Measurements from ENCODE around the gene GPBP1L1. TPM values are rescaled to one million over a fixed set of nuclear protein-coding genes. Genes with fewer than 3 reads are reported as not detected.

Gene GPBP1L1
- total and polyA plus RNA-seq, 12 donors = 34.5 to 122 (median 79.1) TPM

- 89 to 93% (median 92%) methylated on average over 12 of the region's 12 CpGs for WGBS, 4 donors
- H3K9me3 ChIP-seq (replicated peaks in 1 of 3) = no peaks in the 10 kb centered on the region
- H3K4me1 ChIP-seq (replicated peaks in 1 of 2) = no peaks in the 10 kb centered on the region
- no peak overlapping the region for H3K27ac ChIP-seq
- H3K4me3 ChIP-seq = no peak overlapping the region
- DNase-seq = no peak
- H3K27me3 ChIP-seq = no peaks in the 10 kb centered on the region
- intact Hi-C loops (cut with DNase I) = no loop called here
- peaks cover 0 to 91% of the 10 kb centered on the region in 2 donors for H3K36me3 ChIP-seq (replicated peaks in 1 of 2)
- TF ChIP-seq, protein P1, sequence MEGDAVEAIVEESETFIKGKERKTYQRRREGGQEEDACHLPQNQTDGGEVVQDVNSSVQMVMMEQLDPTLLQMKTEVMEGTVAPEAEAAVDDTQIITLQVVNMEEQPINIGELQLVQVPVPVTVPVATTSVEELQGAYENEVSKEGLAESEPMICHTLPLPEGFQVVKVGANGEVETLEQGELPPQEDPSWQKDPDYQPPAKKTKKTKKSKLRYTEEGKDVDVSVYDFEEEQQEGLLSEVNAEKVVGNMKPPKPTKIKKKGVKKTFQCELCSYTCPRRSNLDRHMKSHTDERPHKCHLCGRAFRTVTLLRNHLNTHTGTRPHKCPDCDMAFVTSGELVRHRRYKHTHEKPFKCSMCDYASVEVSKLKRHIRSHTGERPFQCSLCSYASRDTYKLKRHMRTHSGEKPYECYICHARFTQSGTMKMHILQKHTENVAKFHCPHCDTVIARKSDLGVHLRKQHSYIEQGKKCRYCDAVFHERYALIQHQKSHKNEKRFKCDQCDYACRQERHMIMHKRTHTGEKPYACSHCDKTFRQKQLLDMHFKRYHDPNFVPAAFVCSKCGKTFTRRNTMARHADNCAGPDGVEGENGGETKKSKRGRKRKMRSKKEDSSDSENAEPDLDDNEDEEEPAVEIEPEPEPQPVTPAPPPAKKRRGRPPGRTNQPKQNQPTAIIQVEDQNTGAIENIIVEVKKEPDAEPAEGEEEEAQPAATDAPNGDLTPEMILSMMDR (IDR thresholded peaks at IDR 0.05) = no peak
- no peak for TF ChIP-seq POLR2A (IDR thresholded peaks at IDR 0.05)
These were observed 31.6 kb downstream of the GPBP1L1 start for GRCh38 chr1:45654540-45655280.

DNA sequence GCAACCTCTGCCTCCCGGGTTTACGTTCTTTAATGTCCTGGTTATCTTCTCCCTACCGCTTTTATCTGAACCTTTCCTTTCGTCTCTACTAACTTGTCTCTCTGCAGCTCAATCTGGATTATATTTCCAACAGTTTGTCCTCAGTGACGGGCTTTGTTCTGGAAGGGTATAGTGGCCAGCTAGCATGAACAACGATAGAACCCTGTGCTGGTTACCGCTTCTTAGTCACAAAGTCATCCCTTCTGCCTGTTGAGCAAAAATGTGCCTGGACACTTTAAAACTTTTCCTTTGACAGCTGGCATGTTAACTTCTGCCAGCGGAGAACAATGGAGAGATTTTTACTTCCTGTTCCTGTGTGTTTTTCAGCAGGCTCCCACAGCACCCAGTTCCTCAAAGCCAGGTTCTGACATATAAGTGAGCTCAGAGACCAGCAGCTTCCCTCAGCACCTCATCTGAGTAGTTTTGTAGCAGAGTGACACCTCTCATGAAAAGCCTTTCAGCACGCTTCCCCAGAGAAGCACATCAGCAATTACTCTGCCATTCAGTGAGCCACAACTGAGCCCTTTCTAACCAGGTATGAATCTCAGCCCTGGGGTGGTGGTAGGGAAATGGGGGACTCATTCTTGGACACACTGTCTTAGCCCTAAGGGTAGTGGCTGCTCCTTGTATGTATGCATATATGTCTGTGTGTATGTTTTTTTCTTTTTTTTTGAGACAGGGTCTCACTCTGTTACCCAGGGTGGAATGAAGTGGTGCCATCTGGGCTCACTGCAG is 38.9 kb downstream of the GPBP1L1 start:
- peaks cover 0 to 34% of the 10 kb centered on the region in 2 donors for H3K36me3 ChIP-seq (replicated peaks in 1 of 2)
- 82 to 95% (median 88%) methylated on average over 9 of the region's 9 CpGs for WGBS, 4 donors
- H3K27me3 ChIP-seq = no peaks in the 10 kb centered on the region
- no peaks in the 10 kb centered on the region for H3K4me1 ChIP-seq (replicated peaks in 1 of 2)
- intact Hi-C loops (cut with DNase I) = no loop called here
- no peak for DNase-seq
- TF ChIP-seq POLR2A (IDR thresholded peaks at IDR 0.05) = no peak
- TF ChIP-seq, protein P1 (IDR thresholded peaks at IDR 0.05) = no peak
- H3K27ac ChIP-seq = no peak overlapping the region
- H3K9me3 ChIP-seq (replicated peaks in 1 of 3) = no peaks in the 10 kb centered on the region
- H3K4me3 ChIP-seq = no peak overlapping the region

GRCh38 chr1:45644661-45645060 is 41.7 kb downstream of the GPBP1L1 start:
- Histone ChIP-seq H3K9me3 (replicated peaks in 1 of 3) (no peaks in the 10 kb centered on the region), H3K27me3 (no peaks in the 10 kb centered on the region), H3K27ac (no peak overlapping the region), H3K4me1 (replicated peaks in 1 of 2) (no peaks in the 10 kb centered on the region), H3K4me3 (no peak overlapping the region), H3K36me3 (replicated peaks in 1 of 2) (peaks cover 0 to 42% of the 10 kb centered on the region in 2 donors)
- DNase-seq = no peak
- WGBS, 4 donors = 90 to 95% (median 92%) methylated on average over 2 of the region's 2 CpGs
- no peak for TF ChIP-seq POLR2A (IDR thresholded peaks at IDR 0.05)
- TF ChIP-seq, protein P1 (IDR thresholded peaks at IDR 0.05) = no peak
- intact Hi-C loops (cut with DNase I) = no loop called here

- no peak overlapping the region for H3K27ac ChIP-seq
- no peaks in the 10 kb centered on the region for H3K27me3 ChIP-seq
- no peaks in the 10 kb centered on the region for H3K9me3 ChIP-seq (replicated peaks in 1 of 3)
- H3K36me3 ChIP-seq (replicated peaks in 1 of 2) = peaks cover 0 to 45% of the 10 kb centered on the region in 2 donors
- DNase-seq = no peak
- H3K4me1 ChIP-seq (replicated peaks in 1 of 2) = no peaks in the 10 kb centered on the region
- no peak overlapping the region for H3K4me3 ChIP-seq
- intact Hi-C loops (cut with DNase I) = no loop called here
- TF ChIP-seq, protein P1 (IDR thresholded peaks at IDR 0.05) = peak in 4 of 6 experiments; percentile 7 to 20 (median 12)
- no peak for TF ChIP-seq POLR2A (IDR thresholded peaks at IDR 0.05)
These were observed 42.4 kb downstream of the GPBP1L1 start for GRCh38 chr1:45643978-45644377.
